ENCODE results near the gene BCL6B.

DNA sequence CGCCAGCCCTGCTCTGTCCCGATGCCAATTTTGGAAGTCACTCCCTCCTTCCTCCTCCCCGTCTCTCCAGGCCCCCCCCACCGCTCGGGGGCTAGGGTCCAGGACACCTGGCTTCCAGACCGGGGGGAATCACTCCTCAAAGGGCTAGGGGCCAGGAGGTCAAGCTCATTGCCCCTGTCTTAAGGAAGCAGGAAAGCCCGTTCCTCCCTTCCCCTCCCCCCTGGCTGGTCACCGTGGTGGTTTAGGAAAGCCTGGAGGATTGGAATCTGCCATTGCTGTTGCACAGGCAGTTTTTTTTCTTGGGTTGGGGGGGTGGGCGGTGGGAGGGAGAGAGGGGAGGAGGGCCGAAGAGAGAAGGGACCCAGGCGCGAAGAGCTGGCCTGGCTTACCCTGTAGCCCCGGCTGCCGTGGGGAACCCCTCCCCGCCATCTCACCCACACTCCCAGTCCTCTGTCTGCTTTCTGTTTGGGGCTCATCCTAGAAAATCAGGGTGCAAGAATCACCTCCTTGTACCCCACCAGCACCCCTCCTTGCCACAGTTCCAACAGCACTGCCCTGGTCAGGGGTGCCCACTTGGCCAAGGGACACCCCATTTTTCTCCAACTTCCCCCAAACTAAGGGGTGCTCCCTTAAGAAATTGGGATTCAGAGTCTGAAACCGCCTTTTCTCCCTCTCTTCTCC, 2.9 kb upstream of the BCL6B start:
- TF ChIP-seq POLR2A (IDR thresholded peaks at IDR 0.05; ENCODE audit: low read depth, low read length) (no peak), SMC3 (IDR thresholded peaks at IDR 0.05; ENCODE audit: low read depth, low read length) (no peak), MAFK (IDR thresholded peaks at IDR 0.05; ENCODE audit: low read depth, low read length) (no peak), MAZ (IDR thresholded peaks at IDR 0.05; ENCODE audit: borderline replicate concordance, low read depth, low read length) (peak; percentile 58; the same call in 1 of the 2 replicates)
- TF ChIP-seq, protein P1, sequence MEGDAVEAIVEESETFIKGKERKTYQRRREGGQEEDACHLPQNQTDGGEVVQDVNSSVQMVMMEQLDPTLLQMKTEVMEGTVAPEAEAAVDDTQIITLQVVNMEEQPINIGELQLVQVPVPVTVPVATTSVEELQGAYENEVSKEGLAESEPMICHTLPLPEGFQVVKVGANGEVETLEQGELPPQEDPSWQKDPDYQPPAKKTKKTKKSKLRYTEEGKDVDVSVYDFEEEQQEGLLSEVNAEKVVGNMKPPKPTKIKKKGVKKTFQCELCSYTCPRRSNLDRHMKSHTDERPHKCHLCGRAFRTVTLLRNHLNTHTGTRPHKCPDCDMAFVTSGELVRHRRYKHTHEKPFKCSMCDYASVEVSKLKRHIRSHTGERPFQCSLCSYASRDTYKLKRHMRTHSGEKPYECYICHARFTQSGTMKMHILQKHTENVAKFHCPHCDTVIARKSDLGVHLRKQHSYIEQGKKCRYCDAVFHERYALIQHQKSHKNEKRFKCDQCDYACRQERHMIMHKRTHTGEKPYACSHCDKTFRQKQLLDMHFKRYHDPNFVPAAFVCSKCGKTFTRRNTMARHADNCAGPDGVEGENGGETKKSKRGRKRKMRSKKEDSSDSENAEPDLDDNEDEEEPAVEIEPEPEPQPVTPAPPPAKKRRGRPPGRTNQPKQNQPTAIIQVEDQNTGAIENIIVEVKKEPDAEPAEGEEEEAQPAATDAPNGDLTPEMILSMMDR (conservative IDR thresholded peaks at IDR 0.05; ENCODE audit: low read depth, low read length) = no peak
